Medulla oblongata (tissue), 1 donor: Measurements from ENCODE around the gene SSUH2.

Experiments
- DNase-seq: peaks from one replicate; pipeline ENCODE4 v3.0.0-alpha.2; 2015; ENCODE audit errors: extremely low spot score

Gene SSUH2

GRCh38 chr3:8641472-8641871, 3.1 kb downstream of the SSUH2 start:
- DNase-seq = no peak

DNA sequence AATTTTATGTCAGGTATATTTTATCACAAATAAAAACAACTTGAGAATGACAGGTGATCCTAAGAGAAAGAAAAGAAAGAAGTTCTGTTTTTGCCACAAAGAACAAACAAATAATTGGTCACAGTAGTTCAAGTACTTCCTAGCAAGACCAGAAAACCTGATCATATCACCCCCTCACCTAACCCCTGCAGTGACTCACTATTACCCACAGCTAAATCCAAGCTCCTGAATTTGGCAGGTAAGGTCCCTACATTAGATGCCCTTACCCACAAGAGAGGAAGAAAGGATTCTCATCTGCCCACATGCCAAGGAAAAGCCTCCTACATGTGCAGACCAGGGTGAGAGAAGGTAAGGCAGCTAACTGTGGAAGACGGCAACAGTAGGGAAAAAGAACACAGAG, 4.4 kb downstream of the SSUH2 start:
- no peak for DNase-seq

GRCh38 chr3:8639659-8640000, 5.0 kb downstream of the SSUH2 start:
- DNase-seq = no peak

- DNase-seq = no peak
These were observed 5.5 kb downstream of the SSUH2 start for GRCh38 chr3:8638994-8639658.

GRCh38 chr3:8637348-8637747, 7.2 kb downstream of the SSUH2 start:
- DNase-seq = no peak

DNA sequence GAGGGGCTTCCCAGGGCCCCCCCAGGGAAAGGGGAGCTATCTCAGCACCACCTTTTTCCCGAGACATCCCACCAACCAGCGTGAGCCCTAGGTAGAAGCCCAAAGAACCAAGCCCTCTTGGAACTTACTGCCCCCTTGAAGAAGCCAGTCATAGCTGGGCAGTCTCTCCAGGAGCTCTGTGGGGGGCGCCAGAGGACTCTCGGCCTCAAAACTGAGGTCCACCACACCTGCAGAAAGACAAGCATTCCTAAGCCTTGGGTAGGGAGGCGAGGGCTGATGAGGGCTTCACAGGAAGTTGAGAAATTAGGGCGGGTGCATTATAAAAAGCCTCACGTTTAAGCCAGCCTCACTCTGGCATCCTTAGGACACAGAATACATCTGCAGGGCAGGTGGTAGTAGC, 9.0 kb downstream of the SSUH2 start:
- no peak for DNase-seq

- DNase-seq = no peak
These were observed 9.5 kb downstream of the SSUH2 start for GRCh38 chr3:8635125-8635524.

DNA sequence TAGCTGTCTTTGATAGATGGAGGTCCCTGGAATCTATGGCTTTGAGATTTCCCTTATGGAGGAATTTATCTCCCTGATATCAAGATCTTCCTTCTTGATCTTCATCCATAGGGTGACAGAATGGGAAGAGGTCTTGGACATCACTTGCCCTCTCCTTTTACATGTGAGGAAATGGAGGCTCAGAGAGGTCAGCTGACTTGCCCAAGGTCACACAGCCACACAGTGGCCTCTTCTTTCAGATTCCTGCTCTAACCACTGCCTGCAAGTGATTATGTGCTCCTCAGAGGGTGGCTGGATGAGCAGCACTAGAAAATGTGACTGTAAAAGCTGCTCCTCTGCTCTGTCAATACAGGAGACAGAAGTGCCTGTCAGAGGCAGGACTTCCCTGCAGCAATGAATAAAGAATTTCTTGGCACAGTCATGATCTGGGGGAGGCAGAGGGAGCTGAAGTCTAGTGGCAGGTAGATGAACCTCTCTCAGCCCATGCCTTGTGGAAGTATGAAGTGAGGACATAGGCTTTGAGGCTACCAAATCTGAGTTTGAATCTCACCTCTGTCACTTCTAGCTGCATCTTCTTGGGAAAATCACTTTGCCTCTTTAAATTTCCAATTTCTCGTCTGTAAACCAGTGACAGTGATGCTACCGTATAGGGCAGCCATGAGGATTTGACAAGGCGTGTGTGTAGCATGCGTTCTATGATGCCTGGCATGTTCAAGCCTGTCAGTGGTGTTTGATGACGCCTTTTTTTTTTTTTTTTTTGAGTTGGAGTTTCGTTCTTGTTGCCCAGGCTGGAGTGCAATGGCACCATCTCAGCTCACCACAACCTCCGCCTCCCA, 12.0 kb downstream of the SSUH2 start:
- no peak for DNase-seq

GRCh38 chr3:8631661-8632060, 12.9 kb downstream of the SSUH2 start:
- no peak for DNase-seq

DNA sequence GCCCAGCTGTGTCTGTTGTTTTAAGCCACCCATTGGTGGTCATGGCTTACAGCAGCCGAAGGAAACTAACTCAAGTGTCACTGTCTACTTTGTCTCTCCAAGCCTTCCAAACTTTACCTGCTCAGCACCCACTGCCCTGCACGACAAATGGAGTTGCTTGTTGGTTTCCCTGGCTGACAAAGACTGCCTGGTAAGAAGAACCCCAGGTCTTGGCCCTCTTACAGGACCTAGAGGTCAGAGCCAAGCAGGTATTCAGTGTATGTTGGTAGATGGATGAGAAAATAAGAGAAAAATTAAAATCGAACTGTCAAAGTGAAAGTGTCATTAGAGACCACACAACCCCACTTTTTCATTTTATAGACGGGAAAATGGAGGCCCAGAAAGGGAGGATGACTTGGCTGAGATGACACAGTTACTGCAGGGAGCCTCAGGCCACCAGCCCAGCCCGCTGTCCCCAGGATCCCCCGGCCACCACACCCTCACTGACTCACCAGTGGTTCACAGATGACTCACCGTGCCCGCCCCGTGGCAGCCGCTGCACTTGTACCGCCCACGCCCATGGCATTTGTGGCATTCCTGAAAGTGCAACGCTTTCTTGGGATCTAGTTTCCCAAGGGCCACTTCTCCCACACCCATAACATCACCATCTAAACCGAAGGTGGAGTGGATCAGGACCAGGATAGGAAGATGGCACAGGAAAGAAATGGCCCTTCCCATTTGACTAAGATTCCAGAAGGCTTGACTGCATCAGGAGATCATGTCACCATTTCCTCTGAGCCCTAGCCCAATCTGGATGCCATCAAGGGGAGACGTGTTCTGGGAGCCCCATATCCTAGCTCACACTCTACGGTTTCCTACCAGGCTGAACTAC, 15.2 kb downstream of the SSUH2 start:
- DNase-seq = no peak

DNA sequence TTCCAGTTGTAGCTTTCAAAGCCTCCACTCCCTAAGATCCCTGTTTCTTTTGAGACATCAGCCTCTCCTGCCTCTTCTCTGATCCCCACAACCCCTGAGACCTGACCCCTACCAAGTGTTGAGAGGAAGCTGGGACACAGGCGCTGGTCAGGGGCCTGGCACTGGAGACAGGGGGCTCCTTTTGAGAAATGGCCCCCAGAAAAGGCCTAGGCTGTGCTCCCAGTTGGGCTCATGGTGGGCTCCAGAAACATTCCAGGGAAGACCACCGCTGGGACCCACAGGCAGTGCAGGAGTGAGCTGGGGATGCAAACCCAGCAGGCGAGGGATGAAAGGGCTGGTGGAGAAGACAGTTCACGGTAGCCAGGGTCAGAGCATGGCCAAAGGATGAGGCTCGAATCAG, 16.6 kb downstream of the SSUH2 start:
- DNase-seq = no peak

GRCh38 chr3:8627201-8627940, 17.2 kb downstream of the SSUH2 start:
- DNase-seq = no peak

DNA sequence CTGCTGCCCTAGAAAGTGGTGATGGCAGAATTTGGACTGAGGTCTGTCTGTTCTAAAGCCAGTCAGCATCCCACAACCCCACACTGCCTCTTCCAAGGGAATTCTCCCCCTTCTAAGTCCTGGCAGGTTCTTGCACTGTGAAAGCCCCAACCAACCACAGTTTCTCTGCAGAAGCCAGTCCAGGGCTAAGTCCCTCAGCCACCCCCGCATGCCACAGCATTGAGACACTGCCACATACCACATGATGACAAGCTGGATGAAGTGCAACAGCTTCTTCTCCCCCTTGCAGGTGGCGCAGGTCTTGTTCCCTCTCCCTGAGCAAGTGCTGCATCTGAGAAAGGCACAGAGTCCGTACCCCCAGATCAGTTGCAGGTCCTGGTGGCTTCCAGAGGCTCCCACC, 18.6 kb downstream of the SSUH2 start:
- DNase-seq = no peak

- no peak for DNase-seq
These were observed 20.0 kb downstream of the SSUH2 start for GRCh38 chr3:8624612-8625011.

DNA sequence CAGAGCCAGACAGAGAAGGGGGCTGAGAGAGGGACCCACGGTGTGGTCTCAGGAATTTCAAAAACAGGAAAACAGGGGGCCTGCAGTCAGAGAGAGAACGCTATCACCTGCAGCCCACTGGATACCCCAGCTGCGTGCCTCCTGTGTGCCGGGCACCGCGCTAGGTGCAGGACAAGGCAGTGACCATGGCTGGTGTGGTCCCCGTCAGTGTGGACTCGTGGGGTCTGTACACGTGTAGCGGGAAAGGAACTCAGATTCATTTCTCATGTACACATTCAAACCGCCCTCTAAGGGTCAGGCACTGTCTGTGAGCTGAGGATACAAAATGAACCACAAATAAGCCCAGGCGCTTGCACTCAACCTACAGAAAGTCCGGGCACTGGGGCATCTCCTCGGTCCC, 20.9 kb downstream of the SSUH2 start:
- no peak for DNase-seq

GRCh38 chr3:8622873-8623691, 21.5 kb downstream of the SSUH2 start:
- peak; percentile 78 for DNase-seq

GRCh38 chr3:8621872-8622271, 22.7 kb downstream of the SSUH2 start:
- DNase-seq = no peak

- no peak for DNase-seq
These were observed 23.5 kb downstream of the SSUH2 start for GRCh38 chr3:8621141-8621540.

- no peak for DNase-seq
These were observed 25.1 kb downstream of the SSUH2 start for GRCh38 chr3:8619548-8619947.

GRCh38 chr3:8618950-8619349, 25.6 kb downstream of the SSUH2 start:
- no peak for DNase-seq

DNA sequence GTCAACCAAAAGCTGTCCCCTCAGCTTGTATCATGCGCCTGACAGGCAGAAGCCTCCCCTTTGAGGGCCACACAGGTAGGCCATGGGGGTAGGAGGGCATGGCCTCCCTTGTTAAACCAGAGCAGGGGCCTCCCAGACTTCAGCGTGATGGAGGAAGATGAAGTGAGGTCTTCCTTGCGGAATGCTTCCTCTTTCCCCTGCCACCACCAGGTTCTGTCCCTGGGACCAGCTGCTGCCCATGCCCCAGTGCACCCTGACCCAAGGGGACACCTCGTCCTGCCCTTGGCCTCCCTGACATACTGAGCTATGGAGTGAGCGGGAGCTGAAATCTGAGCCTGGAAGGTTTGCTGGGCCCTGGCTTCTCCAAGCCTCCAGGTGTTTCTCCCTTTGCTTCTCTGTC, 26.7 kb downstream of the SSUH2 start:
- DNase-seq = no peak
